Measurements from ENCODE around the gene ATP2A3.
"Not testable (repeated sequence)": the region's sequence is repeated elsewhere in the genome, so short reads cannot be mapped to it uniquely, and the experiment has no call there.

GRCh38 chr17:3991699-3992098 lies 27.5 kb upstream of the ATP2A3 start:
- not testable (repeated sequence) for TF ChIP-seq CTCF (IDR thresholded peaks at IDR 0.05; ENCODE audit: insufficient read depth, low read length); REST (IDR thresholded peaks at IDR 0.05; ENCODE audit: insufficient replicate concordance, low read depth); POLR2AphosphoS5 (IDR thresholded peaks at IDR 0.05; ENCODE audit: low read depth); GABPA (IDR thresholded peaks at IDR 0.05; ENCODE audit: low read depth)

Data from HL-60 (cell line).